Neural progenitor cell (in vitro differentiated cells): ENCODE results near the gene PXDC1. TPM values are rescaled to one million over a fixed set of nuclear protein-coding genes. Genes with fewer than 3 reads are reported as not detected.

Source experiments
- DNase-seq: peaks from one replicate; pipeline ENCODE4 v3.0.0-alpha.2; 2016; ENCODE audit warnings: low spot score
- H2AFZ ChIP-seq: fragments of 200-600 bp; sonication (generic); replicated peaks from 2 replicates; pipeline ENCODE4 v1.6.1; 2016; ENCODE audit warnings: antibody characterized with exemption
- H3F3A ChIP-seq: fragments of 200-600 bp; sonication (generic); 2 replicates; pipeline ENCODE4 v1.6.1; 2016; ENCODE audit warnings: antibody characterized with exemption, low read depth
- H3K27ac ChIP-seq: fragments of 200-600 bp; sonication (generic); 2 replicates; pipeline ENCODE4 v1.5.1; 2016; ENCODE audit warnings: mild to moderate bottlenecking
- H3K27me3 ChIP-seq: fragments of 200-600 bp; sonication (generic); 2 replicates; pipeline ENCODE4 v1.6.1; 2016; ENCODE audit warnings: mild to moderate bottlenecking, moderate library complexity
- H3K36me3 ChIP-seq: fragments of 200-600 bp; sonication (generic); 2 replicates; pipeline ENCODE4 v1.5.1; 2016
- H3K4me1 ChIP-seq: fragments of 200-600 bp; sonication (generic); 2 replicates; pipeline ENCODE4 v1.6.1; 2016; ENCODE audit warnings: mixed run types
- H3K4me2 ChIP-seq: fragments of 200-600 bp; sonication (generic); 2 replicates; pipeline ENCODE4 v1.6.1; 2016
- H3K4me3 ChIP-seq: fragments of 200-600 bp; sonication (generic); 2 replicates; pipeline ENCODE4 v1.5.1; 2016
- H3K79me2 ChIP-seq: fragments of 200-600 bp; sonication (generic); 2 replicates; pipeline ENCODE4 v1.6.1; 2016; ENCODE audit warnings: low read depth
- H3K9ac ChIP-seq: fragments of 200-600 bp; sonication (generic); 2 replicates; pipeline ENCODE4 v1.6.1; 2016
- H3K9me3 ChIP-seq: fragments of 200-600 bp; sonication (generic); 2 replicates; pipeline ENCODE4 v1.5.1; 2016; ENCODE audit warnings: low read depth
- H4K20me1 ChIP-seq: fragments of 200-600 bp; sonication (generic); 2 replicates; pipeline ENCODE4 v1.6.1; 2016; ENCODE audit warnings: low read depth
- H3K27ac Mint-ChIP-seq: 3 replicates; pipeline ENCODE4 v1.8.0; 2021; ENCODE audit warnings: mixed read lengths
- H3K27me3 Mint-ChIP-seq: 2 replicates; pipeline ENCODE4 v1.8.0; 2022; ENCODE audit warnings: low read depth, mild to moderate bottlenecking, inconsistent platforms, moderate library complexity, mixed read lengths; ENCODE audit not compliant: insufficient read depth
- H3K36me3 Mint-ChIP-seq: 3 replicates; pipeline ENCODE4 v1.8.0; 2021; ENCODE audit warnings: mixed read lengths
- H3K4me1 Mint-ChIP-seq: 3 replicates; pipeline ENCODE4 v1.8.0; 2021; ENCODE audit warnings: mixed read lengths
- H3K4me3 Mint-ChIP-seq: 3 replicates; pipeline ENCODE4 v1.8.0; 2021; ENCODE audit warnings: mild to moderate bottlenecking, moderate library complexity, mixed read lengths
- H3K9me3 Mint-ChIP-seq: 3 replicates; pipeline ENCODE4 v1.8.0; 2020; ENCODE audit warnings: mixed read lengths
- EZH2 ChIP-seq: fragments of 200-600 bp; sonication (generic); IDR thresholded peaks from 2 replicates; pipeline ENCODE4 v1.6.1; 2017; ENCODE audit warnings: antibody characterized with exemption, mild to moderate bottlenecking, moderate library complexity
- EZH2phosphoT487 ChIP-seq: fragments of 200-600 bp; sonication (generic); IDR thresholded peaks from 2 replicates; pipeline ENCODE4 v1.6.1; 2017; ENCODE audit warnings: antibody characterized with exemption
- total RNA-seq: library from RNA; depleted of rRNA; stranded (reverse); fragments of >200 nt; gene quantifications from 2 replicates; pipeline ENCODE4 v1.2.3, GENCODE V29; 2015; ENCODE audit warnings: low replicate concordance
- TF ChIP-seq, protein P1 (sequence below): fragments of 200-600 bp; sonication (generic); IDR thresholded peaks from 2 replicates; pipeline ENCODE4 v1.5.1; 2017; ENCODE audit warnings: antibody characterized with exemption, mild to moderate bottlenecking

The PXDC1 gene
- total RNA-seq, 1 donor from 2014 or later: 2.0 TPM

- H3K4me1 Mint-ChIP-seq: peaks cover 7% of the 10 kb centered on the region
- Histone ChIP-seq H3K4me3 (no peak overlapping the region), H3K9ac (no peak overlapping the region), H3K4me2 (no peak overlapping the region), H3F3A (no peaks in the 10 kb centered on the region), H3K27me3 (peaks cover under 1% of the 10 kb centered on the region), H3K79me2 (no peaks in the 10 kb centered on the region), H2AFZ (no peak overlapping the region), H3K27ac (no peak overlapping the region), H4K20me1 (no peaks in the 10 kb centered on the region), H3K36me3 (no peaks in the 10 kb centered on the region), H3K4me1 (no peaks in the 10 kb centered on the region), H3K9me3 (no peaks in the 10 kb centered on the region)
- no peaks in the 10 kb centered on the region for H3K9me3 Mint-ChIP-seq
- H3K27ac Mint-ChIP-seq: no peak overlapping the region
- H3K36me3 Mint-ChIP-seq: no peaks in the 10 kb centered on the region
- no peak for DNase-seq
- no peak for TF ChIP-seq EZH2
- TF ChIP-seq, protein P1, sequence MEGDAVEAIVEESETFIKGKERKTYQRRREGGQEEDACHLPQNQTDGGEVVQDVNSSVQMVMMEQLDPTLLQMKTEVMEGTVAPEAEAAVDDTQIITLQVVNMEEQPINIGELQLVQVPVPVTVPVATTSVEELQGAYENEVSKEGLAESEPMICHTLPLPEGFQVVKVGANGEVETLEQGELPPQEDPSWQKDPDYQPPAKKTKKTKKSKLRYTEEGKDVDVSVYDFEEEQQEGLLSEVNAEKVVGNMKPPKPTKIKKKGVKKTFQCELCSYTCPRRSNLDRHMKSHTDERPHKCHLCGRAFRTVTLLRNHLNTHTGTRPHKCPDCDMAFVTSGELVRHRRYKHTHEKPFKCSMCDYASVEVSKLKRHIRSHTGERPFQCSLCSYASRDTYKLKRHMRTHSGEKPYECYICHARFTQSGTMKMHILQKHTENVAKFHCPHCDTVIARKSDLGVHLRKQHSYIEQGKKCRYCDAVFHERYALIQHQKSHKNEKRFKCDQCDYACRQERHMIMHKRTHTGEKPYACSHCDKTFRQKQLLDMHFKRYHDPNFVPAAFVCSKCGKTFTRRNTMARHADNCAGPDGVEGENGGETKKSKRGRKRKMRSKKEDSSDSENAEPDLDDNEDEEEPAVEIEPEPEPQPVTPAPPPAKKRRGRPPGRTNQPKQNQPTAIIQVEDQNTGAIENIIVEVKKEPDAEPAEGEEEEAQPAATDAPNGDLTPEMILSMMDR: no peak
- TF ChIP-seq EZH2phosphoT487: no peak
- peak overlapping the region; percentile 39 for H3K4me3 Mint-ChIP-seq
- peaks cover 11% of the 10 kb centered on the region for H3K27me3 Mint-ChIP-seq
Observed at GRCh38 chr6:3784885-3785744, 33.6 kb upstream of the PXDC1 start.

DNA sequence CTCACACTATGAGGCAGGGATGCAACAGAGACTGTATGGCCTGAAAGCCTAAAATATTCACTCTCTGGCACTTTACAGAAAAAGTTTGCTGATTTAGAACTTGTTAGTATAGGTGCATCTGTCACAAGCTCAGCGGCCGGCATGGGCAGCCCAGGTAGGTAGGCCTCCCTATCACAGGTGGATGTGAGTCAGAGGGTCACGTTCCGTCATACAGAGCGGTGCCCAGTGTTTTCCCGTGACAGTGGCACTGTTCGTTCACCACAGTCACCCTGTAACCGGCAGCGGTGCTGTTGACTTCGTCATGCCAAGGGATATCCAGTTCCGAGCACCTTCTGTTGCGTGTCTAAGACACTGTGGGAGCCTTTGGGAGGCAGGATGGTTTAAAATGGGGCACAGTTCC, 32.9 kb upstream of the PXDC1 start:
- Histone ChIP-seq H3K9ac (no peak overlapping the region), H3K79me2 (no peaks in the 10 kb centered on the region), H3K4me3 (no peak overlapping the region), H3K36me3 (no peaks in the 10 kb centered on the region), H2AFZ (no peak overlapping the region), H3K9me3 (no peaks in the 10 kb centered on the region), H3F3A (no peaks in the 10 kb centered on the region), H3K4me1 (no peaks in the 10 kb centered on the region), H3K27ac (no peak overlapping the region), H3K4me2 (no peak overlapping the region), H4K20me1 (no peaks in the 10 kb centered on the region), H3K27me3 (peaks cover 5% of the 10 kb centered on the region)
- Mint-ChIP-seq H3K4me1 (peaks cover 7% of the 10 kb centered on the region), H3K4me3 (no peak overlapping the region), H3K9me3 (no peaks in the 10 kb centered on the region), H3K27me3 (peaks cover 11% of the 10 kb centered on the region), H3K36me3 (no peaks in the 10 kb centered on the region), H3K27ac (no peak overlapping the region)
- TF ChIP-seq EZH2: no peak
- no peak for TF ChIP-seq EZH2phosphoT487
- TF ChIP-seq, protein P1: no peak
- no peak for DNase-seq

- Histone ChIP-seq H3K79me2 (no peaks in the 10 kb centered on the region), H3F3A (no peaks in the 10 kb centered on the region), H3K4me2 (no peak overlapping the region), H3K4me3 (no peak overlapping the region), H3K9ac (no peak overlapping the region), H3K27ac (no peak overlapping the region), H3K27me3 (peaks cover 13% of the 10 kb centered on the region), H3K36me3 (no peaks in the 10 kb centered on the region), H3K9me3 (no peaks in the 10 kb centered on the region), H4K20me1 (no peaks in the 10 kb centered on the region), H2AFZ (no peak overlapping the region), H3K4me1 (peaks cover under 1% of the 10 kb centered on the region)
- peaks cover 11% of the 10 kb centered on the region for H3K27me3 Mint-ChIP-seq
- H3K9me3 Mint-ChIP-seq: no peaks in the 10 kb centered on the region
- no peaks in the 10 kb centered on the region for H3K36me3 Mint-ChIP-seq
- no peak for DNase-seq
- TF ChIP-seq EZH2: no peak
- TF ChIP-seq, protein P1: no peak
- TF ChIP-seq EZH2phosphoT487: no peak
- H3K4me3 Mint-ChIP-seq: no peak overlapping the region
- peak overlapping the region; percentile 61 for H3K27ac Mint-ChIP-seq
- H3K4me1 Mint-ChIP-seq: peaks cover 14% of the 10 kb centered on the region
Observed at GRCh38 chr6:3782876-3783832, 31.6 kb upstream of the PXDC1 start.
